HCT116 (cell line): Measurements from ENCODE around the gene TRERF1. TPM values are rescaled to one million over a fixed set of nuclear protein-coding genes. Genes with fewer than 3 reads are reported as not detected.
"Not testable (repeated sequence)": the region's sequence is repeated elsewhere in the genome, so short reads cannot be mapped to it uniquely, and the experiment has no call there.

Source experiments
- ATAC-seq: fragments of 200-7000 bp; cut with Tn5 transposase; 2 replicates; pipeline ENCODE4 v1.9.1; 2020; ENCODE audit warnings: mild to moderate bottlenecking, moderate library complexity
- BruUV-seq: library from RNA; stranded (reverse); fragments of 400-500 nt; replicated peaks from 2 replicates; lab custom pipeline; 2021; lab: Mats Ljungman, UMichigan
- CTCF ChIA-PET: fragments of 300-600 bp; sonication (Branson Sonifier 250); formaldehyde crosslinking; loops from one replicate; lab custom pipeline; 2021; ENCODE audit warnings: antibody characterized with exemption; lab: Charles Lee
- POLR2A ChIA-PET: fragments of 300-600, 350-600 bp; sonication (Branson Sonifier 250); formaldehyde crosslinking; loops from one replicate; lab custom pipeline; 2021; ENCODE audit warnings: antibody characterized with exemption; lab: Charles Lee
- RAD21 ChIA-PET, 2 experiments: fragments of 300-600 bp; sonication (Branson Sonifier 250); formaldehyde crosslinking; loops; one replicate each; lab custom pipeline; 2023; ENCODE audit warnings: low total read pairs in 2 of 2; ENCODE audit not compliant: uncharacterized antibody in 2 of 2, unreplicated experiment in 2 of 2, low non-redundant PET in 1 of 2; lab: Charles Lee
- DNase-seq: peaks from one replicate; pipeline ENCODE4 v3.0.0-alpha.2; 2010; ENCODE audit warnings: low read depth, low spot score
- H2AFZ ChIP-seq: fragments of 200-600 bp; shearing (Covaris generic), sonication (generic); 2 replicates; pipeline ENCODE4 v1.6.1; 2017; ENCODE audit warnings: low read depth, mixed run types, mixed read lengths, antibody characterized with exemption, low read length; ENCODE audit not compliant: poor library complexity, severe bottlenecking
- H3K27ac ChIP-seq: 2 replicates; pipeline ENCODE4 v1.5.1; 2012; ENCODE audit warnings: low read depth, low read length
- H3K27me3 ChIP-seq: fragments of 200-600 bp; sonication (generic); 2 replicates; pipeline ENCODE4 v1.6.1; 2016; ENCODE audit warnings: mixed run types, low read length, mixed read lengths; ENCODE audit not compliant: insufficient read depth
- H3K36me3 ChIP-seq, 2 experiments: fragments of 200-500 bp in 1 of 2; fragments of 200-600 bp in 1 of 2; sonication (Bioruptor generic) in 1 of 2; sonication (generic) in 1 of 2; 2 replicates each; pipeline versions ENCODE4 v1.5.1 to v1.6.1; 2014 to 2016; ENCODE audit warnings: low read length in 2 of 2, inconsistent platforms in 1 of 2, mixed read lengths in 1 of 2, mixed run types in 1 of 2; ENCODE audit not compliant: insufficient read depth in 2 of 2, control insufficient read depth in 1 of 2
- H3K4me1 ChIP-seq, 2 experiments: fragments of 200-600 bp in 1 of 2; sonication (generic) in 1 of 2; 2 replicates each; pipeline versions ENCODE4 v1.5.1 to v1.6.1; 2012 to 2017; ENCODE audit warnings: low read length in 2 of 2, inconsistent platforms in 1 of 2, mild to moderate bottlenecking in 1 of 2, mixed read lengths in 1 of 2, mixed run types in 1 of 2, moderate library complexity in 1 of 2; ENCODE audit not compliant: insufficient read depth in 2 of 2, control insufficient read depth in 1 of 2
- H3K4me2 ChIP-seq: fragments of 200-600 bp; sonication (generic); 2 replicates; pipeline ENCODE4 v1.6.1; 2017; ENCODE audit warnings: mixed run types, low read length, mixed read lengths
- H3K4me3 ChIP-seq, 2 experiments: fragments of 200-600 bp in 1 of 2; sonication (generic) in 1 of 2; replicated peaks in 1 of 2; 2 replicates each; pipeline ENCODE4 v1.5.1; 2011 to 2016; ENCODE audit warnings: low read length in 2 of 2, control low read depth in 1 of 2, low read depth in 1 of 2, mild to moderate bottlenecking in 1 of 2, mixed read lengths in 1 of 2, mixed run types in 1 of 2
- H3K79me2 ChIP-seq: fragments of 200-600 bp; sonication (generic); 2 replicates; pipeline ENCODE4 v1.6.1; 2017; ENCODE audit warnings: mild to moderate bottlenecking, mixed run types, low read length, moderate library complexity, mixed read lengths; ENCODE audit not compliant: insufficient read depth
- H3K9ac ChIP-seq: fragments of 200-600 bp; sonication (generic); 2 replicates; pipeline ENCODE4 v1.6.1; 2016; ENCODE audit warnings: low read length, mixed read lengths
- H3K9me2 ChIP-seq: fragments of 200-600 bp; sonication (generic), shearing (Covaris generic); 2 replicates; pipeline ENCODE4 v1.6.1; 2017; ENCODE audit warnings: mixed run types, mild to moderate bottlenecking, moderate library complexity; ENCODE audit not compliant: insufficient read depth
- H3K9me3 ChIP-seq, 2 experiments: fragments of 200-500 bp in 1 of 2; fragments of 200-600 bp in 1 of 2; sonication (Bioruptor generic) in 1 of 2; sonication (generic) in 1 of 2; 2 replicates each; pipeline ENCODE4 v1.6.1; 2014 to 2017; ENCODE audit warnings: low read length in 2 of 2, mixed read lengths in 2 of 2, inconsistent platforms in 1 of 2, low read depth in 1 of 2, mild to moderate bottlenecking in 1 of 2, mixed run types in 1 of 2, moderate library complexity in 1 of 2; ENCODE audit not compliant: control insufficient read depth in 1 of 2, insufficient read depth in 1 of 2
- H4K20me1 ChIP-seq: fragments of 200-600 bp; sonication (generic), shearing (Covaris generic); 2 replicates; pipeline ENCODE4 v1.6.1; 2017; ENCODE audit warnings: mixed run types, mild to moderate bottlenecking, moderate library complexity; ENCODE audit not compliant: insufficient read depth
- CTCF ChIP-seq, 3 experiments: fragments of 200-600 bp in 1 of 3; sonication (generic) in 1 of 3; IDR thresholded peaks in 2 of 3; conservative IDR thresholded peaks in 1 of 3; 2 replicates each; pipeline ENCODE4 v1.5.1; 2012 to 2017; ENCODE audit warnings: low read depth in 2 of 3, low read length in 2 of 3, antibody characterized with exemption in 1 of 3, borderline replicate concordance in 1 of 3, control low read depth in 1 of 3, mild to moderate bottlenecking in 1 of 3, mixed read lengths in 1 of 3, mixed run types in 1 of 3, moderate library complexity in 1 of 3; ENCODE audit not compliant: insufficient read depth in 1 of 3
- SIN3A ChIP-seq: IDR thresholded peaks from 2 replicates; pipeline ENCODE4 v1.6.1; 2012; ENCODE audit warnings: low read depth
- ZNF274 ChIP-seq: fragments of 200-500 bp; sonication (Bioruptor generic); IDR thresholded peaks from 2 replicates; pipeline ENCODE4 v1.6.1; 2014; ENCODE audit warnings: mild to moderate bottlenecking, low read depth, low read length, inconsistent platforms
- intact Hi-C: fragments of 100-400 bp; cut with micrococcal nuclease; formaldehyde crosslinking; loops from 2 replicates; pipeline ENCODE4 v1.10.0; 2022
- total RNA-seq: library from RNA; stranded (reverse); gene quantifications from one replicate; pipeline ENCODE4 v1.2.1, GENCODE V29; 2021; ENCODE audit not compliant: unreplicated experiment

Gene TRERF1
- total RNA-seq, 1 experiment from 2014 or later: 12.4 TPM

- CTCF ChIA-PET, H2AFZ ChIP-seq, H3K79me2 ChIP-seq, BruUV-seq, H4K20me1 ChIP-seq, H3K9me3 ChIP-seq, H3K27me3 ChIP-seq, H3K27ac ChIP-seq, H3K9me2 ChIP-seq, DNase-seq, RAD21 ChIA-PET, H3K36me3 ChIP-seq, POLR2A ChIA-PET, intact Hi-C loops, H3K4me2 ChIP-seq, ATAC-seq, H3K4me3 ChIP-seq, H3K9ac ChIP-seq: not testable (repeated sequence)
- peaks cover 0 to 14% of the 10 kb centered on the region in 2 experiments; a peak in 1 of 4 replicates for H3K4me1 ChIP-seq
These were observed 126.9 kb downstream of the TRERF1 start for GRCh38 chr6:42324656-42325324.

GRCh38 chr6:42322676-42323075 is 129.1 kb downstream of the TRERF1 start:
- H3K4me3 ChIP-seq: no peak overlapping the region
- H3K27ac ChIP-seq: no peak overlapping the region
- H3K9me3 ChIP-seq: no peaks in the 10 kb centered on the region
- H4K20me1 ChIP-seq: no peaks in the 10 kb centered on the region
- H3K9ac ChIP-seq: no peak overlapping the region
- TF ChIP-seq CTCF (IDR thresholded peaks at IDR 0.05 in 2 of 3, conservative IDR thresholded peaks at IDR 0.05 in 1 of 3; ENCODE audit: borderline replicate concordance in 1 of 3, insufficient read depth in 1 of 3, low read depth in 2 of 3, low read length in 2 of 3) (peak in 1 of 3 experiments; percentile 39; a peak in 2 of 6 replicates), SIN3A (no peak), ZNF274 (no peak)
- H3K4me1 ChIP-seq: peaks cover 6 to 18% of the 10 kb centered on the region in 2 experiments; a peak in 2 of 4 replicates
- intact Hi-C loops: no loop called here
- no peak overlapping the region for H3K4me2 ChIP-seq
- ChIA-PET POLR2A (no interaction called here), CTCF (no interaction called here), RAD21 (no interaction called here)
- no peaks in the 10 kb centered on the region for H3K27me3 ChIP-seq
- BruUV-seq: no TSS peak
- DNase-seq (no peak), ATAC-seq (no peak; the same call in 1 of the 2 replicates)
- H2AFZ ChIP-seq: no peak overlapping the region
- H3K9me2 ChIP-seq: no peaks in the 10 kb centered on the region
- H3K79me2 ChIP-seq: no peaks in the 10 kb centered on the region
- no peaks in the 10 kb centered on the region for H3K36me3 ChIP-seq
